Heart left ventricle (tissue), 16 donors: ENCODE results near the gene CLEC3A. TPM values are rescaled to one million over a fixed set of nuclear protein-coding genes. Genes with fewer than 3 reads are reported as not detected.

Experiments
- ATAC-seq, 4 donors: fragments of 200-7000 bp; cut with Tn5 transposase; one replicate each; pipeline ENCODE4 v1.9.1; 2020 to 2022; ENCODE audit warnings: moderate library complexity in 4 of 4, mild to moderate bottlenecking in 3 of 4, moderate number of reproducible peaks in 1 of 4
- DNase-seq, 5 donors: peaks; one replicate each; pipeline ENCODE4 v3.0.0-alpha.2; 2020
- H3K27ac ChIP-seq, 12 donors: fragments of 200-600 bp; sonication (generic) in 4 of 12; one replicate each; pipeline versions ENCODE4 v1.5.0 to v1.8.0; 2016 to 2022; ENCODE audit warnings: mild to moderate bottlenecking in 2 of 12
- H3K27me3 ChIP-seq, 9 donors: fragments of 200-600 bp; sonication (generic) in 2 of 9; one replicate each; pipeline versions ENCODE4 v1.5.1 to v1.8.0; 2016 to 2022; ENCODE audit warnings: mild to moderate bottlenecking in 3 of 9
- H3K36me3 ChIP-seq, 9 donors: fragments of 200-600 bp; sonication (generic) in 2 of 9; one replicate each; pipeline versions ENCODE4 v1.5.0 to v1.8.0; 2018 to 2022; ENCODE audit warnings: mild to moderate bottlenecking in 2 of 9
- H3K4me1 ChIP-seq, 12 donors: fragments of 200-600 bp; sonication (generic) in 4 of 12; one replicate each; pipeline versions ENCODE4 v1.5.0 to v1.8.0; 2016 to 2022; ENCODE audit warnings: mild to moderate bottlenecking in 3 of 12
- H3K4me3 ChIP-seq, 12 donors: fragments of 200-600 bp; sonication (generic) in 4 of 12; one replicate each; pipeline versions ENCODE4 v1.5.0 to v1.8.0; 2017 to 2022; ENCODE audit warnings: mild to moderate bottlenecking in 9 of 12, moderate library complexity in 4 of 12
- H3K9me3 ChIP-seq, 12 donors: fragments of 200-600 bp; sonication (generic) in 4 of 12; one replicate each; pipeline versions ENCODE4 v1.5.0 to v1.8.0; 2016 to 2022; ENCODE audit warnings: mild to moderate bottlenecking in 1 of 12
- POLR2A ChIP-seq, 2 donors: fragments of 450-650 bp; IDR thresholded peaks; one replicate each; pipeline ENCODE4 v1.6.1; 2017; ENCODE audit warnings: antibody characterized with exemption in 2 of 2, mild to moderate bottlenecking in 2 of 2, moderate library complexity in 2 of 2
- WGBS, 4 donors: extraction: QIAGEN DNeasy Blood & Tissue Kit in 2 of 4; methylation state at CpG; one replicate each; pipeline versions ENCODE4 v1.1.5 to v1.1.7; 2013 to 2018; 5-methylcytosine and 5-hydroxymethylcytosine counted together
- intact Hi-C, 10 donors: fragments of 100-400 bp; cut with DNase I; formaldehyde crosslinking; loops; one replicate each; pipeline versions ENCODE4 v1.11.1 to v1.14.2; 2022
- long read RNA-seq, 3 donors: library from polyadenylated mRNA; unstranded; transcript quantifications; one replicate each; pipeline ENCODE4 v2.0.0, GENCODE V29; 2020 to 2021
- polyA plus RNA-seq, 2 donors: library from polyadenylated mRNA; stranded (reverse); fragments of 200-250 nt; gene quantifications; one replicate each; pipeline ENCODE4 v1.2.3, GENCODE V29; 2013
- total RNA-seq, 9 donors: library from RNA; depleted of rRNA in 2 of 9; stranded (reverse); fragments of >200 nt in 2 of 9; fragmentation: NEBNext Ultra II Directional in 3 of 9; extraction: Animal tissue kit (Norgen Biotek cat#: 25700) in 3 of 9; gene quantifications; one replicate each; pipeline versions ENCODE4 v1.1.0 to v1.2.4, GENCODE V29; 2016 to 2023
- TF ChIP-seq, protein P1 (sequence below), 12 donors: fragments of 200-600 bp; sonication (generic) in 4 of 12; IDR thresholded peaks; one replicate each; pipeline versions ENCODE4 v1.5.0 to v1.8.0; 2018 to 2022; ENCODE audit warnings: antibody characterized with exemption in 12 of 12, mild to moderate bottlenecking in 5 of 12
- donor health status: ischemic (EF 13 %, LVEDD 7.1; RV severe dilation, severe dysfunction).
- donor health status: healthy with polysubstance abuse.
- donor health status: DM: no; HTN: yes; CAD: no.
- donor health status: DM: no; HTN: no; CAD: no.
- donor health status: ischemic (EF 25% LVEDD 6.9; RV normal size, moderate dysfunction).
- donor health status: ischemic (EF 25% LVEDD 5.7; RV mildly dilated, moderate dysfunction).
- donor health status: healthy.
- donor health status: DM: yes; HTN: yes; CAD: no.
- donor health status: ischemic (EF 35%, LVEDD 5.7; RV mildly dilated, moderate dysfunction).
- donor health status: nonischemic (EF 11% LVEDD 7.7; RV severe dilation, severe dysfunction).
- donor health status: DM: yes; HTN: yes; CAD: no.
- donor health status: PGD.
- donor health status: ischemic (EF 29% LVEDD 5.4; RV normal size, mild dysfunction).
- donor health status: nonischemic (EF 23%, LVEDD 6.1; RV moderate dilation, normal function).

Gene CLEC3A, protein sequence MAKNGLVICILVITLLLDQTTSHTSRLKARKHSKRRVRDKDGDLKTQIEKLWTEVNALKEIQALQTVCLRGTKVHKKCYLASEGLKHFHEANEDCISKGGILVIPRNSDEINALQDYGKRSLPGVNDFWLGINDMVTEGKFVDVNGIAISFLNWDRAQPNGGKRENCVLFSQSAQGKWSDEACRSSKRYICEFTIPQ
- total RNA-seq, result not detected
- not detected for polyA plus RNA-seq
- long read RNA-seq, donor 1, result 0 reads
- long read RNA-seq, donor 2, result 0 reads
- long read RNA-seq, donor 3, result 0 reads

- DNase-seq, result no peak
- intact Hi-C loops, result no loop called here
- no peak for ATAC-seq
- H3K27me3 ChIP-seq, result peaks cover 0 to 14% (median 3%) of the 10 kb centered on the region in 9 donors
- no peak for TF ChIP-seq POLR2A (IDR thresholded peaks at IDR 0.05)
- TF ChIP-seq, protein P1, sequence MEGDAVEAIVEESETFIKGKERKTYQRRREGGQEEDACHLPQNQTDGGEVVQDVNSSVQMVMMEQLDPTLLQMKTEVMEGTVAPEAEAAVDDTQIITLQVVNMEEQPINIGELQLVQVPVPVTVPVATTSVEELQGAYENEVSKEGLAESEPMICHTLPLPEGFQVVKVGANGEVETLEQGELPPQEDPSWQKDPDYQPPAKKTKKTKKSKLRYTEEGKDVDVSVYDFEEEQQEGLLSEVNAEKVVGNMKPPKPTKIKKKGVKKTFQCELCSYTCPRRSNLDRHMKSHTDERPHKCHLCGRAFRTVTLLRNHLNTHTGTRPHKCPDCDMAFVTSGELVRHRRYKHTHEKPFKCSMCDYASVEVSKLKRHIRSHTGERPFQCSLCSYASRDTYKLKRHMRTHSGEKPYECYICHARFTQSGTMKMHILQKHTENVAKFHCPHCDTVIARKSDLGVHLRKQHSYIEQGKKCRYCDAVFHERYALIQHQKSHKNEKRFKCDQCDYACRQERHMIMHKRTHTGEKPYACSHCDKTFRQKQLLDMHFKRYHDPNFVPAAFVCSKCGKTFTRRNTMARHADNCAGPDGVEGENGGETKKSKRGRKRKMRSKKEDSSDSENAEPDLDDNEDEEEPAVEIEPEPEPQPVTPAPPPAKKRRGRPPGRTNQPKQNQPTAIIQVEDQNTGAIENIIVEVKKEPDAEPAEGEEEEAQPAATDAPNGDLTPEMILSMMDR (IDR thresholded peaks at IDR 0.05), result no peak
- H3K4me3 ChIP-seq, result no peak within 1 kb of the TSS
- no peaks in the 10 kb centered on the region for H3K4me1 ChIP-seq
- no peaks in the 10 kb centered on the region for H3K36me3 ChIP-seq
- H3K9me3 ChIP-seq, result no peaks in the 10 kb centered on the region
- WGBS, 4 donors, result 41 to 57% (median 45%) methylated on average over 5 of the region's 5 CpGs
- no peak within 1 kb of the TSS for H3K27ac ChIP-seq
Observed at GRCh38 chr16:78022347-78023060, at the start of gene CLEC3A. TSS of gene CLEC3A (plus strand) at chr16:78022548. CDS start at chr16:78022627, 79 bp downstream.

GRCh38 chr16:77974883-77975282 lies 47.5 kb upstream of the CLEC3A start:
- no peak for DNase-seq
- no peaks in the 10 kb centered on the region for H3K9me3 ChIP-seq
- peaks cover 0 to 4% (median 0%) of the 10 kb centered on the region in 12 donors for H3K4me1 ChIP-seq
- H3K36me3 ChIP-seq, result peaks cover 0 to 8% (median 0%) of the 10 kb centered on the region in 9 donors
- H3K27ac ChIP-seq, result no peak overlapping the region
- no peak for ATAC-seq
- intact Hi-C loops, result loop anchor here in 5 of 10 donors (1.0 to 10.0 kb wide), 5 partner anchors 188 to 740 kb away; partner anchors contain the start of genes NUDT7 (in 1 of the 5) and VAT1L (in 1 of the 5)
- H3K27me3 ChIP-seq, result peaks cover 0 to 5% (median 0%) of the 10 kb centered on the region in 9 donors
- no peak for TF ChIP-seq POLR2A (IDR thresholded peaks at IDR 0.05)
- TF ChIP-seq, protein P1 (IDR thresholded peaks at IDR 0.05), result no peak
- no peak overlapping the region for H3K4me3 ChIP-seq
- WGBS, 4 donors, result 64 to 75% (median 69%) methylated on average over 5 of the region's 5 CpGs

DNA sequence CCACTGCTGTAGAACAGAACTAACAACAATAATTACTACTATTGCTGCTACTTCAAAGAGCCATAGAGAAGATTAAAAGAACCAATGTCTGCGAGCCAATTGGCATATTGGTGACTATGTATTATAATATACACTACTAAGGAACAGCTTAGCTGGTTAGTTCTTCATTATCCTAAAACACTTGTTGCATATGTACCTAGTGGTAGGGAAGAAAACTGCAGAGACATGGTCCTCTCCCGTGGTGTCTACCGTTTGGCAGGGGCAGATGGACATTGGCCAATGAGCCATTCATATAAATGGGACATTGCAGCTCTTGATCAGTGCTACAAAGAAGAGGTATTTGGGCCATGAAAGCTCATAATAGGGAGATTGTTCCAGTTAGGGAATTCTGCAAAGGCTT lies 46.4 kb upstream of the CLEC3A start:
- DNase-seq, result no peak
- intact Hi-C loops, result loop anchor here in 4 of 10 donors (10.0 kb wide), 1 partner anchor 741 kb away; no protein-coding TSS in a partner anchor
- TF ChIP-seq POLR2A (IDR thresholded peaks at IDR 0.05), result no peak
- TF ChIP-seq, protein P1 (IDR thresholded peaks at IDR 0.05), result no peak
- ATAC-seq, result no peak
- 58 to 73% (median 68%) methylated on average over 3 of the region's 3 CpGs for WGBS, 4 donors
- peaks cover 0 to 8% (median 0%) of the 10 kb centered on the region in 9 donors for H3K36me3 ChIP-seq
- no peak overlapping the region for H3K4me3 ChIP-seq
- peaks cover 0 to 4% (median 0%) of the 10 kb centered on the region in 12 donors for H3K4me1 ChIP-seq
- H3K9me3 ChIP-seq, result no peaks in the 10 kb centered on the region
- H3K27me3 ChIP-seq, result peaks cover 0 to 5% (median 0%) of the 10 kb centered on the region in 9 donors
- no peak overlapping the region for H3K27ac ChIP-seq

DNA sequence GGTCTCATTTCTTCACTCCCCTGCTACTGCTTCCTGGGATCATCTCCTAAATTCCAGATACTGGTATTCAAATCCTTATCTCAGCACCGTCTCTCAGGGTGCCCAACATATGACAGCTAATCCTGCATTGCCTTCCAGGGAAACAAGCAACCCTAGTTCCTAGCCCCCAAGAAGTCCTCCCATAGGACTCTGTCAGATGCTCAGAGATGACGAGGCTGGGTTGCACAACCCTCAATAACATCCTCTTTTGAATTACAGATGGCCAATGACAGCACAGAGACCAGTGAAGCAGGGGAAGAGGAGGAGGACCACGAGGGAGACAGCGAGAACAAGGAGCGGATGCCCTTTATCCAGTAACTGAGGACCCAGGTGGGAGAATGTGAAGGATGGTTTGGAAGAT lies 45.0 kb upstream of the CLEC3A start:
- ATAC-seq, result no peak
- Histone ChIP-seq H3K27ac (no peak overlapping the region), H3K27me3 (no peaks in the 10 kb centered on the region), H3K4me1 (no peaks in the 10 kb centered on the region), H3K9me3 (no peaks in the 10 kb centered on the region), H3K36me3 (peaks cover 0 to 8% (median 0%) of the 10 kb centered on the region in 9 donors), H3K4me3 (no peak overlapping the region)
- no peak for DNase-seq
- intact Hi-C loops, result loop anchor here in 4 of 10 donors (10.0 kb wide), 1 partner anchor 743 kb away; no protein-coding TSS in a partner anchor
- TF ChIP-seq, protein P1 (IDR thresholded peaks at IDR 0.05), result no peak
- no peak for TF ChIP-seq POLR2A (IDR thresholded peaks at IDR 0.05)
- 67 to 81% (median 74%) methylated on average over 5 of the region's 5 CpGs for WGBS, 4 donors
